GM21528 (cell line): Measurements from ENCODE around the gene DDAH1.

Experiments
- ATAC-seq: cut with Tn5 transposase; IDR thresholded peaks from one replicate; pipeline ENCODE4 v1.9.1; 2021; ENCODE audit warnings: mild to moderate bottlenecking, moderate library complexity; ENCODE audit not compliant: unreplicated experiment, low FRiP score

Gene DDAH1

GRCh38 chr1:85279458-85280080, 185.4 kb downstream of the DDAH1 start:
- no peak for ATAC-seq

GRCh38 chr1:85278853-85279314, 186.1 kb downstream of the DDAH1 start:
- ATAC-seq = no peak

- no peak for ATAC-seq
Measured at GRCh38 chr1:85277802-85278201, 187.2 kb downstream of the DDAH1 start.

GRCh38 chr1:85276978-85277639, 187.8 kb downstream of the DDAH1 start:
- ATAC-seq = no peak

GRCh38 chr1:85276215-85276977, 188.6 kb downstream of the DDAH1 start, which contains the start of gene BCL10:
TSS of gene BCL10 (minus strand) at chr1:85276632. CDS start at chr1:85276352, 280 bp downstream.
- ATAC-seq = peak; percentile 98

- ATAC-seq = peak; percentile 19
Measured at GRCh38 chr1:85275701-85276214, 189.2 kb downstream of the DDAH1 start.

GRCh38 chr1:85274969-85275453, 189.9 kb downstream of the DDAH1 start:
- ATAC-seq = no peak

- no peak for ATAC-seq
Measured at GRCh38 chr1:85273397-85273796, 191.6 kb downstream of the DDAH1 start.

- no peak for ATAC-seq
Measured at GRCh38 chr1:85268801-85269585, 196.0 kb downstream of the DDAH1 start.
